Endothelial cell of umbilical vein (primary cell): ENCODE data around the gene DGKG. TPM values are rescaled to one million over a fixed set of nuclear protein-coding genes. Genes with fewer than 3 reads are reported as not detected.

Source experiments
- BruUV-seq: library from RNA; stranded (reverse); fragments of 400-500 nt; replicated peaks from 2 replicates; lab custom pipeline; 2021; lab: Mats Ljungman, UMichigan
- CTCF ChIA-PET: fragments of 300-600, 350-600 bp; sonication (Branson Sonifier 250); formaldehyde crosslinking; loops from one replicate; lab custom pipeline; 2021; ENCODE audit warnings: antibody characterized with exemption, inconsistent platforms; lab: Charles Lee
- POLR2A ChIA-PET: fragments of 300-600, 350-600 bp; sonication (Branson Sonifier 250); formaldehyde crosslinking; loops from one replicate; lab custom pipeline; 2021; ENCODE audit warnings: antibody characterized with exemption, inconsistent platforms; lab: Charles Lee
- DNase-seq: peaks from one replicate; pipeline ENCODE4 v3.0.0-alpha.2; 2011; ENCODE audit warnings: low read depth, low spot score
- FAIRE-seq: peaks from 2 replicates; lab custom pipeline; 2011; peaks lifted over from hg19 to GRCh38; lab: Jason Lieb, UNC
- H2AFZ ChIP-seq: 2 replicates; pipeline ENCODE4 v1.6.0; 2012; ENCODE audit warnings: low read depth, low read length, control low read depth, inconsistent platforms
- H3K27ac ChIP-seq: 2 replicates; pipeline ENCODE4 v1.5.1; 2011; ENCODE audit warnings: low read depth, mild to moderate bottlenecking, control low read depth, low read length, moderate library complexity; ENCODE audit not compliant: insufficient read depth
- H3K27me3 ChIP-seq, 2 experiments: 2 replicates each; pipeline versions ENCODE4 v1.6.0 to v1.6.1; 2011; ENCODE audit warnings: low read length in 2 of 2, mixed read lengths in 1 of 2; ENCODE audit not compliant: control insufficient read depth in 2 of 2, insufficient read depth in 2 of 2
- H3K36me3 ChIP-seq, 2 experiments: 2 replicates in 1 of 2; 3 replicates in 1 of 2; pipeline ENCODE4 v1.5.1; 2011; ENCODE audit warnings: low read length in 2 of 2, mild to moderate bottlenecking in 1 of 2, moderate library complexity in 1 of 2; ENCODE audit not compliant: control insufficient read depth in 2 of 2, insufficient read depth in 2 of 2; ENCODE audit errors: extremely low read depth in 1 of 2
- H3K4me1 ChIP-seq: 3 replicates; pipeline ENCODE4 v1.5.1; 2011; ENCODE audit warnings: mild to moderate bottlenecking, low read length; ENCODE audit not compliant: control insufficient read depth, insufficient read depth; ENCODE audit errors: extremely low read depth
- H3K4me2 ChIP-seq: 2 replicates; pipeline ENCODE4 v1.6.1; 2011; ENCODE audit warnings: low read length, control low read depth, mixed read lengths; ENCODE audit not compliant: insufficient read depth
- H3K4me3 ChIP-seq, 3 experiments: fragments of 200-600 bp in 1 of 3; sonication (generic), shearing (Covaris generic) in 1 of 3; replicated peaks in 1 of 3; 2 replicates each; pipeline ENCODE4 v1.5.1; 2011 to 2016; ENCODE audit warnings: control low read depth in 3 of 3, low read length in 3 of 3, mild to moderate bottlenecking in 2 of 3, inconsistent platforms in 1 of 3, low read depth in 1 of 3, moderate library complexity in 1 of 3; ENCODE audit not compliant: insufficient read depth in 1 of 3
- H3K79me2 ChIP-seq: 2 replicates; pipeline ENCODE4 v1.6.0; 2012; ENCODE audit warnings: low read length, inconsistent platforms; ENCODE audit not compliant: control insufficient read depth, insufficient read depth
- H3K9ac ChIP-seq: replicated peaks from 2 replicates; pipeline ENCODE3; 2011; ENCODE audit warnings: low read length, control low read depth; ENCODE audit not compliant: insufficient read depth; ENCODE audit errors: extremely low read depth
- H3K9me1 ChIP-seq: replicated peaks from 3 replicates; pipeline ENCODE4 v1.6.0; 2011; ENCODE audit warnings: mild to moderate bottlenecking, low read length; ENCODE audit not compliant: control insufficient read depth, insufficient read depth; ENCODE audit errors: extremely low read depth
- H3K9me3 ChIP-seq: replicated peaks from 2 replicates; pipeline ENCODE4 v1.5.1; 2012; ENCODE audit warnings: low read length, inconsistent platforms; ENCODE audit not compliant: control insufficient read depth, insufficient read depth
- H4K20me1 ChIP-seq: replicated peaks from 2 replicates; pipeline ENCODE3; 2011; ENCODE audit warnings: mild to moderate bottlenecking, low read length; ENCODE audit not compliant: control insufficient read depth, insufficient read depth; ENCODE audit errors: extremely low read depth
- CTCF ChIP-seq, 2 donors: IDR thresholded peaks; 1 replicate in 1 of 2; 2 replicates in 1 of 2; pipeline ENCODE4 v1.5.1; 2011; ENCODE audit warnings: low read length in 2 of 2, mild to moderate bottlenecking in 2 of 2, moderate library complexity in 2 of 2, control low read depth in 1 of 2, inconsistent platforms in 1 of 2, low read depth in 1 of 2; ENCODE audit not compliant: insufficient read depth in 1 of 2; ENCODE audit errors: extremely low read depth in 1 of 2
- EZH2 ChIP-seq: IDR thresholded peaks from 2 replicates; pipeline ENCODE4 v1.6.1; 2012; ENCODE audit warnings: borderline replicate concordance, low read depth, mild to moderate bottlenecking, moderate library complexity, low read length, inconsistent platforms; ENCODE audit not compliant: severe bottlenecking
- FOS ChIP-seq: IDR thresholded peaks from 2 replicates; pipeline ENCODE4 v1.6.1; 2011; ENCODE audit warnings: mild to moderate bottlenecking, low read length, moderate library complexity, borderline replicate concordance; ENCODE audit not compliant: insufficient read depth
- GATA2 ChIP-seq: IDR thresholded peaks from 2 replicates; pipeline ENCODE4 v1.7.0; 2011; ENCODE audit warnings: low read depth, mild to moderate bottlenecking, moderate library complexity, mixed read lengths, low read length; ENCODE audit not compliant: insufficient read length, insufficient read depth
- JUN ChIP-seq: IDR thresholded peaks from 2 replicates; pipeline ENCODE4 v1.6.1; 2011; ENCODE audit warnings: borderline replicate concordance, low read depth; ENCODE audit not compliant: insufficient read length, insufficient read depth
- MAX ChIP-seq: IDR thresholded peaks from 2 replicates; pipeline ENCODE4 v1.6.1; 2011; ENCODE audit not compliant: insufficient read depth, insufficient read length
- MYC ChIP-seq: IDR thresholded peaks from one replicate; pipeline ENCODE4 v1.6.1; 2011; ENCODE audit warnings: mild to moderate bottlenecking, low read depth, low read length
- POLR2A ChIP-seq: IDR thresholded peaks from 2 replicates; pipeline ENCODE4 v1.6.1; 2012; ENCODE audit warnings: low read depth, mild to moderate bottlenecking, control low read depth, low read length
- POLR2AphosphoS5 ChIP-seq: IDR thresholded peaks from 2 replicates; pipeline ENCODE4 v1.6.1; 2012; ENCODE audit warnings: low read depth, mild to moderate bottlenecking, control low read depth, low read length, moderate library complexity; ENCODE audit not compliant: insufficient read depth
- dilution Hi-C: fragments of 300-500 bp; cut with MboI; formaldehyde crosslinking; loops from one replicate; pipeline ENCODE4 v1.15.0; 2019; ENCODE audit warnings: low sequenced_read_pairs; ENCODE audit not compliant: extremely low pct_ligation_motif_present
- intact Hi-C: fragments of 100-400 bp; cut with micrococcal nuclease; formaldehyde crosslinking; loops from one replicate; pipeline ENCODE4 v1.10.0; 2022
- polyA plus RNA-seq, 4 experiments: library from polyadenylated mRNA; depleted of rRNA in 3 of 4; stranded (reverse) in 3 of 4; unstranded in 1 of 4; fragments of >200 nt; gene quantifications; 2 replicates each; pipeline versions ENCODE4 v1.2.1 to v1.2.3, GENCODE V29; 2011 to 2012; ENCODE audit warnings: missing spikeins in 1 of 4
- total RNA-seq: library from RNA; stranded (reverse); gene quantifications from 2 replicates; pipeline ENCODE4 v1.2.3, GENCODE V29; 2021

The DGKG gene
- total and polyA plus RNA-seq, 2 donors (not counting 3 experiments of a cell fraction or from before 2014, with no cell fraction given): not detected

DNA sequence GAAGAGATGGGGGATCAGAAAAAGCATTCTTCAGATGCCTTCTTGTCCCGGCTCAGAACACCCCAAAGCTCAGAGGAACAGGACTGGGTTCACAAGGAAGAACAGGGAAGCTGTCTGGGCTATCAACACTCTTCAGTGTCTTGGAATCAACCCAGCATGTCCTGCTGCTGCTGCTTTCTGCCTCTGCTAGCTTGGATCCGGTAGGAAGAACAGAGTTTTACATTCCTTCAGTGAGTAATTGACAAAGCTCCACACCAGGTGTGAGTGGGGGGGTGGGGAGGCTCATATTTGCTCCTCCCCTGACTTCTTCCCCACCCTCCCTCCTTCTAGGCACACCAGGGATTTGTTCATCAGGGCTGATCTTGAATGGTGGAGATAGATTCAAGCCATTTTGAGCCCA, 240.1 kb downstream of the DGKG start:
- no peaks in the 10 kb centered on the region for H3K9me1 ChIP-seq
- no peak for TF ChIP-seq FOS
- TF ChIP-seq POLR2A: no peak
- TF ChIP-seq JUN: no peak
- TF ChIP-seq CTCF (IDR thresholded peaks at IDR 0.05; ENCODE audit: extremely low read depth in 1 of 2, insufficient read depth in 1 of 2, low read depth in 1 of 2, low read length in 2 of 2): no peak
- no peak for TF ChIP-seq GATA2
- TF ChIP-seq POLR2AphosphoS5: no peak
- no peak for TF ChIP-seq EZH2
- TF ChIP-seq MAX: no peak
- no peak for TF ChIP-seq MYC
- H3K9ac ChIP-seq: no peak overlapping the region
- no peak overlapping the region for H2AFZ ChIP-seq
- intact Hi-C loops: no loop called here
- H3K9me3 ChIP-seq: no peaks in the 10 kb centered on the region
- no peak for FAIRE-seq
- ChIA-PET CTCF (interaction anchor here (0.6 kb wide), 1 partner anchor 38 kb away, joined by 3 read pairs; no protein-coding TSS in a partner anchor), POLR2A (no interaction called here)
- no peak for DNase-seq
- no peaks in the 10 kb centered on the region for H3K79me2 ChIP-seq
- no peaks in the 10 kb centered on the region for H3K4me1 ChIP-seq
- no peak overlapping the region for H3K4me3 ChIP-seq
- H3K36me3 ChIP-seq: no peaks in the 10 kb centered on the region
- peaks cover 14 to 16% of the 10 kb centered on the region in 2 experiments for H3K27me3 ChIP-seq
- H4K20me1 ChIP-seq: no peaks in the 10 kb centered on the region
- H3K27ac ChIP-seq: no peak overlapping the region
- BruUV-seq: no TSS peak
- H3K4me2 ChIP-seq: no peak overlapping the region
- dilution Hi-C loops: no loop called here
